Kidney (tissue), 14 donors: ENCODE results near the gene KIAA0930. TPM values are rescaled to one million over a fixed set of nuclear protein-coding genes. Genes with fewer than 3 reads are reported as not detected.

Experiments
- DNase-seq, 5 donors: peaks; one replicate each; pipeline ENCODE4 v3.0.0-alpha.2; 2013 to 2020
- FAIRE-seq: peaks from 2 replicates; lab custom pipeline; 2012; peaks lifted over from hg19 to GRCh38; lab: Jason Lieb, UNC
- H3K27ac ChIP-seq, 2 donors: one replicate each; pipeline ENCODE4 v1.7.0; 2013; ENCODE audit warnings: low read depth in 2 of 2, low read length in 2 of 2, inconsistent platforms in 1 of 2
- H3K27me3 ChIP-seq: one replicate; pipeline ENCODE4 v1.7.1; 2013; ENCODE audit warnings: low read length, inconsistent platforms; ENCODE audit not compliant: control insufficient read depth, insufficient read depth
- H3K36me3 ChIP-seq, 3 donors: one replicate each; pipeline versions ENCODE4 v1.7.0 to v1.7.1; 2013; ENCODE audit warnings: low read length in 3 of 3, control low read depth in 1 of 3, inconsistent platforms in 1 of 3; ENCODE audit not compliant: insufficient read depth in 3 of 3, control insufficient read depth in 2 of 3
- H3K4me1 ChIP-seq, 3 donors: one replicate each; pipeline versions ENCODE4 v1.7.0 to v1.7.1; 2013; ENCODE audit warnings: low read length in 3 of 3, inconsistent platforms in 1 of 3, low read depth in 1 of 3; ENCODE audit not compliant: control insufficient read depth in 2 of 3, insufficient read depth in 2 of 3
- H3K4me3 ChIP-seq, 3 donors: one replicate each; pipeline versions ENCODE4 v1.7.0 to v1.8.1; 2013; ENCODE audit warnings: low read length in 3 of 3, control low read depth in 1 of 3, inconsistent platforms in 1 of 3
- H3K9ac ChIP-seq, 3 donors: one replicate each; pipeline versions ENCODE4 v1.7.0 to v1.7.1; 2013; ENCODE audit warnings: low read length in 3 of 3, control low read depth in 1 of 3, inconsistent platforms in 1 of 3
- H3K9me3 ChIP-seq, 3 donors: one replicate each; pipeline versions ENCODE4 v1.7.0 to v1.7.1; 2013; ENCODE audit warnings: low read length in 3 of 3, control low read depth in 1 of 3, inconsistent platforms in 1 of 3; ENCODE audit not compliant: control insufficient read depth in 2 of 3, insufficient read depth in 1 of 3
- CTCF ChIP-seq: IDR thresholded peaks from 3 replicates; pipeline ENCODE4 v1.5.1; 2012; ENCODE audit warnings: mild to moderate bottlenecking, moderate library complexity, borderline replicate concordance; ENCODE audit not compliant: insufficient read depth; ENCODE audit errors: extremely low read depth
- intact Hi-C: fragments of 100-400 bp; cut with DNase I; formaldehyde crosslinking; loops from one replicate; pipeline ENCODE4 v1.11.1; 2022
- polyA plus RNA-seq: library from polyadenylated mRNA; stranded (reverse); fragments of 350-450 nt; fragmentation: Illumina TruSeq; extraction: RNeasy Lipid Tissue Mini Kit (QIAGEN cat#74804); gene quantifications from one replicate; pipeline ENCODE4 v1.2.3, GENCODE V29; 2014; ENCODE audit warnings: low read depth, low replicate concordance; ENCODE audit not compliant: insufficient read depth
- total RNA-seq: library from RNA; stranded (reverse); fragmentation: NEBNext Ultra II Directional; extraction: Animal tissue kit (Norgen Biotek cat#: 25700); gene quantifications from one replicate; pipeline ENCODE4 v1.2.1, GENCODE V29; 2021
- donor health status: control.
- donor health status: control.
- donor health status: control.
- donor health status: control.
- donor health status: control.
- donor health status: DM: yes; HTN: yes; CAD: no.
- donor health status: Normal renal cell carcinoma (clear cell type).

Gene KIAA0930
- total and polyA plus RNA-seq, 2 donors from 2014 or later, result 26.4 to 55.4 TPM

GRCh38 chr22:45206233-45206632 is 34.5 kb downstream of the KIAA0930 start:
- Histone ChIP-seq H3K9me3 (no peaks in the 10 kb centered on the region), H3K27ac (no peak overlapping the region), H3K27me3 (no peaks in the 10 kb centered on the region), H3K9ac (no peak overlapping the region), H3K4me1 (no peaks in the 10 kb centered on the region), H3K36me3 (peaks cover 0 to 7% (median 0%) of the 10 kb centered on the region in 3 donors), H3K4me3 (no peak overlapping the region)
- FAIRE-seq (no peak), DNase-seq (no peak)
- TF ChIP-seq CTCF, result no peak
- intact Hi-C loops, result no loop called here

GRCh38 chr22:45205276-45205925 is 35.3 kb downstream of the KIAA0930 start:
- Histone ChIP-seq H3K9me3 (no peaks in the 10 kb centered on the region), H3K27me3 (no peaks in the 10 kb centered on the region), H3K9ac (no peak overlapping the region), H3K36me3 (peaks cover 0 to 7% (median 0%) of the 10 kb centered on the region in 3 donors), H3K27ac (no peak overlapping the region), H3K4me3 (no peak overlapping the region), H3K4me1 (no peaks in the 10 kb centered on the region)
- no peak for DNase-seq
- no peak for FAIRE-seq
- TF ChIP-seq CTCF, result no peak
- intact Hi-C loops, result no loop called here

- TF ChIP-seq CTCF, result no peak
- H3K27me3 ChIP-seq, result no peaks in the 10 kb centered on the region
- DNase-seq (peak in 3 of 5 donors; percentile 44 to 51 (median 46)), FAIRE-seq (no peak)
- no peak overlapping the region for H3K9ac ChIP-seq
- H3K4me1 ChIP-seq, result no peaks in the 10 kb centered on the region
- no peaks in the 10 kb centered on the region for H3K9me3 ChIP-seq
- intact Hi-C loops, result no loop called here
- peaks cover 0 to 7% (median 0%) of the 10 kb centered on the region in 3 donors for H3K36me3 ChIP-seq
- no peak overlapping the region for H3K27ac ChIP-seq
- no peak overlapping the region for H3K4me3 ChIP-seq
These were observed 35.9 kb downstream of the KIAA0930 start for GRCh38 chr22:45204819-45205218.
